GM12874 (cell line): ENCODE measurements around the gene SCNN1B.

Experiments used
- CTCF ChIP-seq: IDR thresholded peaks from 2 replicates; pipeline ENCODE4 v1.5.1; 2011; ENCODE audit warnings: low read depth, mild to moderate bottlenecking, control low read depth, low read length, moderate library complexity; ENCODE audit not compliant: insufficient read depth

Gene SCNN1B

GRCh38 chr16:23267647-23268046 is 34.5 kb upstream of the SCNN1B start:
- TF ChIP-seq CTCF = no peak

GRCh38 chr16:23268561-23268960 is 33.5 kb upstream of the SCNN1B start:
- TF ChIP-seq CTCF = no peak

- TF ChIP-seq CTCF = no peak
These were observed 32.7 kb upstream of the SCNN1B start for GRCh38 chr16:23269248-23269953.

- no peak for TF ChIP-seq CTCF
These were observed 31.4 kb upstream of the SCNN1B start for GRCh38 chr16:23270654-23271053.

- TF ChIP-seq CTCF = no peak
These were observed 27.1 kb upstream of the SCNN1B start for GRCh38 chr16:23274968-23275367.

GRCh38 chr16:23276821-23277220 is 25.3 kb upstream of the SCNN1B start:
- no peak for TF ChIP-seq CTCF

- TF ChIP-seq CTCF = no peak
These were observed 24.1 kb upstream of the SCNN1B start for GRCh38 chr16:23278031-23278430.
